Smooth muscle cell (in vitro differentiated cells): ENCODE results near the gene VPS37C. TPM values are rescaled to one million over a fixed set of nuclear protein-coding genes. Genes with fewer than 3 reads are reported as not detected.

Experiments
- DNase-seq: peaks from one replicate; lab custom pipeline; 2025; ENCODE audit not compliant: unreplicated experiment; lab: John Stamatoyannopoulos, UW
- H2AFZ ChIP-seq: fragments of 200-600 bp; sonication (generic); 2 replicates; pipeline ENCODE4 v1.6.0; 2016; ENCODE audit warnings: antibody characterized with exemption, low read depth, mild to moderate bottlenecking
- H3F3A ChIP-seq: fragments of 200-600 bp; sonication (generic); 2 replicates; pipeline ENCODE4 v1.6.0; 2017; ENCODE audit warnings: antibody characterized with exemption, low read depth
- H3K27ac ChIP-seq: fragments of 200-600 bp; sonication (generic); 2 replicates; pipeline ENCODE4 v1.5.1; 2016; ENCODE audit warnings: low read depth, mild to moderate bottlenecking
- H3K27me3 ChIP-seq: fragments of 200-600 bp; sonication (generic); 2 replicates; pipeline ENCODE4 v1.6.1; 2016; ENCODE audit warnings: low read depth, mild to moderate bottlenecking
- H3K36me3 ChIP-seq: fragments of 200-600 bp; sonication (generic); 2 replicates; pipeline ENCODE4 v1.5.1; 2016; ENCODE audit warnings: low read depth
- H3K4me1 ChIP-seq: fragments of 200-600 bp; sonication (generic); 2 replicates; pipeline ENCODE4 v1.5.1; 2016; ENCODE audit warnings: low read depth
- H3K4me2 ChIP-seq: fragments of 200-600 bp; sonication (generic); 2 replicates; pipeline ENCODE4 v1.6.0; 2016; ENCODE audit warnings: mild to moderate bottlenecking
- H3K4me3 ChIP-seq: fragments of 200-600 bp; sonication (generic); 2 replicates; pipeline ENCODE4 v1.5.1; 2016; ENCODE audit warnings: mild to moderate bottlenecking
- H3K79me2 ChIP-seq: fragments of 200-600 bp; sonication (generic); 2 replicates; pipeline ENCODE4 v1.6.0; 2016; ENCODE audit warnings: low read depth, mild to moderate bottlenecking
- H3K9ac ChIP-seq: fragments of 200-600 bp; sonication (generic); 2 replicates; pipeline ENCODE4 v1.6.0; 2016; ENCODE audit warnings: low read depth
- H3K9me3 ChIP-seq: fragments of 200-600 bp; sonication (generic); replicated peaks from 2 replicates; pipeline ENCODE4 v1.5.1; 2016; ENCODE audit warnings: low read depth
- H4K20me1 ChIP-seq: fragments of 200-600 bp; sonication (generic); 2 replicates; pipeline ENCODE4 v1.6.0; 2016; ENCODE audit warnings: low read depth
- WGBS: methylation state at CpG from one replicate; pipeline ENCODE4 v1.1.7; 2016; ENCODE audit warnings: low lambda C conversion rate; 5-methylcytosine and 5-hydroxymethylcytosine counted together
- polyA plus RNA-seq: library from polyadenylated mRNA; unstranded; fragments of >200 nt; fragmentation: Nextera tagmentation; extraction: Ambion mirVana; gene quantifications from 2 replicates; pipeline ENCODE4 v1.2.1, GENCODE V29; 2016
- total RNA-seq: library from RNA; depleted of rRNA; stranded (reverse); fragments of >200 nt; gene quantifications from 2 replicates; pipeline ENCODE4 v1.2.3, GENCODE V29; 2014
- TF ChIP-seq, protein P1 (sequence below): fragments of 200-600 bp; sonication (generic); IDR thresholded peaks from 2 replicates; pipeline ENCODE4 v1.5.1; 2017; ENCODE audit warnings: borderline replicate concordance, mild to moderate bottlenecking, antibody characterized with exemption; ENCODE audit not compliant: insufficient read depth, poor library complexity, severe bottlenecking

Gene VPS37C
- total and polyA plus RNA-seq, 2 experiments from 2014 or later: 8.8 to 15.4 TPM

- Histone ChIP-seq H3K27ac (peak overlapping the region; percentile 55), H3F3A (peaks cover 14% of the 10 kb centered on the region), H3K36me3 (no peaks in the 10 kb centered on the region), H3K4me3 (no peak overlapping the region), H3K4me2 (no peak overlapping the region), H3K27me3 (no peaks in the 10 kb centered on the region), H4K20me1 (peaks cover 26% of the 10 kb centered on the region), H3K4me1 (no peaks in the 10 kb centered on the region), H3K79me2 (no peaks in the 10 kb centered on the region), H2AFZ (no peak overlapping the region), H3K9ac (no peak overlapping the region), H3K9me3 (no peaks in the 10 kb centered on the region)
- WGBS: 92% methylated on average over 8 of the region's 8 CpGs
- no peak for DNase-seq
- TF ChIP-seq, protein P1, sequence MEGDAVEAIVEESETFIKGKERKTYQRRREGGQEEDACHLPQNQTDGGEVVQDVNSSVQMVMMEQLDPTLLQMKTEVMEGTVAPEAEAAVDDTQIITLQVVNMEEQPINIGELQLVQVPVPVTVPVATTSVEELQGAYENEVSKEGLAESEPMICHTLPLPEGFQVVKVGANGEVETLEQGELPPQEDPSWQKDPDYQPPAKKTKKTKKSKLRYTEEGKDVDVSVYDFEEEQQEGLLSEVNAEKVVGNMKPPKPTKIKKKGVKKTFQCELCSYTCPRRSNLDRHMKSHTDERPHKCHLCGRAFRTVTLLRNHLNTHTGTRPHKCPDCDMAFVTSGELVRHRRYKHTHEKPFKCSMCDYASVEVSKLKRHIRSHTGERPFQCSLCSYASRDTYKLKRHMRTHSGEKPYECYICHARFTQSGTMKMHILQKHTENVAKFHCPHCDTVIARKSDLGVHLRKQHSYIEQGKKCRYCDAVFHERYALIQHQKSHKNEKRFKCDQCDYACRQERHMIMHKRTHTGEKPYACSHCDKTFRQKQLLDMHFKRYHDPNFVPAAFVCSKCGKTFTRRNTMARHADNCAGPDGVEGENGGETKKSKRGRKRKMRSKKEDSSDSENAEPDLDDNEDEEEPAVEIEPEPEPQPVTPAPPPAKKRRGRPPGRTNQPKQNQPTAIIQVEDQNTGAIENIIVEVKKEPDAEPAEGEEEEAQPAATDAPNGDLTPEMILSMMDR: no peak
These were observed 30.0 kb downstream of the VPS37C start for GRCh38 chr11:61131186-61131585.

DNA sequence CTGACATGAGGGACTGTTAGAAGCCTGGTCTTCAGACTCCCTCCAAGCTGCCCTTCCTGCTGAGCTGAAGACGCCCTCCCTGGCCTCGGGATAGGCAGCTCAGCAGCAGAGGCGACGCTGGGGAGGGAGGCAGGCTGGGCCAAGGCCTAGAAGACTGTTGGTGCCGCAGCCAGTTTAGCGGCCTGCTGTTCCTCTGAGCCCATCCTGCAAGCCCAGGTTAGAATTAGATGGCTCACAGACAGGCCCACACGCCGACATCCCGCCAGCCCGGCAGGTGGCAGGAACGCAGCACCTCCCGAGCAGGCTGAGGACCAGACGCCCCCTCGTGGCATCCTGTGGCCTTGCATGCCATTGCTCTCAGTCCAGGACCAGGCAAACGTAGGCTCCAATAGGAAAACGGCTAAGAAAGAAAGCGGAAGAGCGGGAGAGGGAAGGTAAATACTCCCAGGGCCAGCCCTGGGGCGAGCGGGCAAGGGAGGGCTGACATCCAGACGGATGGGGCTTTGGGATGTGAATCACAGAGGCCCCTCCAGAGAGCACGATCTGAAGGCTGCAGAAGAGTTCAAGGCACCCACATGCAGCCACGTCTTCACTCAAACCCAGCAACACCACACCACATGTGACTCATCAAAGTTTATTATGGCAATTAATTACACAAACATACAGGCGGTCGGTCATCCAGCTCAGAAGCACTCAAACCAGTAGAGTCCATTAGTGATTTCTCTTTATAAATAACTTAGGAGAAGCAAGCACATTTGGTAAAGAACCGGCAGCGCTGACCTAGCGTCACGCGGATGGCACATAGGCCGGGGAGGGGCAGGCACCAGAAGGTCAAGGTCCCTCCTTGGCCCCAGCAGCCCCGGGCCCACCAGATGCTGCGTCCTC is 31.3 kb downstream of the VPS37C start:
- H3K4me1 ChIP-seq: no peaks in the 10 kb centered on the region
- H3K27me3 ChIP-seq: no peaks in the 10 kb centered on the region
- H4K20me1 ChIP-seq: peaks cover 16% of the 10 kb centered on the region
- peak overlapping the region; percentile 64 for H3K4me2 ChIP-seq
- 32% methylated on average over 33 of the region's 33 CpGs for WGBS
- no peaks in the 10 kb centered on the region for H3K36me3 ChIP-seq
- H2AFZ ChIP-seq: no peak overlapping the region
- H3F3A ChIP-seq: peaks cover 14% of the 10 kb centered on the region
- peak overlapping the region; percentile 55 for H3K27ac ChIP-seq
- no peaks in the 10 kb centered on the region for H3K9me3 ChIP-seq
- no peaks in the 10 kb centered on the region for H3K79me2 ChIP-seq
- H3K4me3 ChIP-seq: peak overlapping the region; percentile 8
- H3K9ac ChIP-seq: no peak overlapping the region
- TF ChIP-seq, protein P1: peak; percentile 98
- no peak for DNase-seq

GRCh38 chr11:61128947-61129638 is 32.1 kb downstream of the VPS37C start:
- H3K27ac ChIP-seq: peak overlapping the region; percentile 55
- 91% methylated on average over 18 of the region's 18 CpGs for WGBS

More at GRCh38 chr11:61128947-61129638, 32.1 kb downstream of the VPS37C start:
- Histone ChIP-seq H3K4me2 (peak overlapping the region; percentile 64), H3F3A (peaks cover 14% of the 10 kb centered on the region), H3K4me3 (no peak overlapping the region), H3K79me2 (no peaks in the 10 kb centered on the region), H3K4me1 (no peaks in the 10 kb centered on the region), H2AFZ (no peak overlapping the region), H3K9me3 (no peaks in the 10 kb centered on the region), H3K27me3 (no peaks in the 10 kb centered on the region), H4K20me1 (peaks cover 11% of the 10 kb centered on the region), H3K36me3 (no peaks in the 10 kb centered on the region), H3K9ac (no peak overlapping the region)
- DNase-seq: no peak
- TF ChIP-seq, protein P1: no peak
